Measurements from ENCODE around the gene LCE1E.
A peak's percentile ranks its signal among the peaks of the same experiment; 100 is the strongest.

LCE1E gene, protein sequence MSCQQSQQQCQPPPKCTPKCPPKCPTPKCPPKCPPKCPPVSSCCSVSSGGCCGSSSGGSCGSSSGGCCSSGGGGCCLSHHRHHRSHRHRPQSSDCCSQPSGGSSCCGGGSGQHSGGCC

GRCh38 chr1:152786077-152786476 is at the start of gene LCE1E:
TSS of gene LCE1E (plus strand) at chr1:152786257. CDS start at chr1:152787300, 1,043 bp downstream.
- no peak for DNase-seq

GRCh38 chr1:152737997-152738396 is 48.1 kb upstream of the LCE1E start:
- DNase-seq: no peak

DNA sequence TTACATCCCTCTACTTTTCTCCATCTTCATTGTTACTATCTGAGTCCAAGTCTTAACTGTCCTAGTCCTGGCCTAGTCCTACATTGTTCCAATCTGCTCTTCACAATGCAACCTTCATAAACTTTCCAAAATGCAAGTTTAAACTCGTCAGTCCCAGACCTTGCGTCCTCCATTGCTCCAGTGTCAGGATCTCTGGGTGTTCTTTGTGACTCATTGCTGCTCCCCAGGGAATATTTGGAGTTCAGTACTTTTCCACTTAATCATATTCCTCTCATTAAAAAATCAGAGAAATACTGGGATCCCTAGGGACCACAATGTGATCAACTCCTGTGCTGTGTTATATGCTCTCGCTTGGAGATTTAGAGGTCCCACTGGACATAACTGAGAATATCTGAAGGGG is 46.2 kb upstream of the LCE1E start:
- DNase-seq: no peak

GRCh38 chr1:152741656-152742055 is 44.4 kb upstream of the LCE1E start:
- no peak for DNase-seq

GRCh38 chr1:152743371-152744145 is 42.5 kb upstream of the LCE1E start:
- DNase-seq: no peak

GRCh38 chr1:152745289-152745704 is 40.8 kb upstream of the LCE1E start:
- peak; percentile 5 for DNase-seq

- DNase-seq: no peak
Observed at GRCh38 chr1:152745765-152746444, 40.2 kb upstream of the LCE1E start.

DNA sequence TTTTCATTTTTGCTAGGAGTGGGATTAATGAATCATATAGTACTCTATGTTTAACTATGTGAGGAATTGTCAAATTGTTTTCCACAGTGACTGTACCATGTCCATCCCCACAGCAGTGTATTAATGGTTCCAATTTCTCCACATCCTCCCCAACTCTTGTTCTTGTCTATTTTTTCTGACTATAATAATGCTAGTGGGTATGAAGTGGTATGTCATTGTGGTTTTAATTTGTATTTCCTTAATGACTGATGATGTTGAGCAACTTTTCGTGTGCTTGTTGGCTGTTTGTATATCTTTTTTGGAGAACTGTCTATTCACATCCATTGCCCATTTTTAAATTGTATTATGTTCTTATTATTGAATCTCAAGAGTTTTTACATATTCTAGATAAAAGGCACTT is 38.2 kb upstream of the LCE1E start:
- DNase-seq: no peak

DNA sequence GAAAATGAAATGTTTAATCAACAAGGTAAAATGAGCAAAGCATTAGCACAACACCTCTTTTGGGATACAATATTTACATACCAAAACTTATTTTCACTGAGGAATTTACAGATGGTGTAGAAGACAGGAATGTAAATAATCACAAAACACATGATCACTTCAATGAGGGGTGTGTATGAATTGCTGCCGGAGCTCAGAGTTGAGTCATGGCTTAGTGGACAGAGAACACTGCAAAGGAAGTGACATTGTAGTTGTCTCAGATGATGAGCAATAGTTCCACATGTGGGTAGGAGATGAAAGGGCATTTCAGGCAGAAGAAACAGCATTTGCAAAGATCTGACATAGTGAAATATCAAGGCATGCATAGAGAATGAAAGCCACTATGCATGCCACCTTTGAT is 33.8 kb upstream of the LCE1E start:
- no peak for DNase-seq

GRCh38 chr1:152753586-152753985 is 32.5 kb upstream of the LCE1E start:
- no peak for DNase-seq

GRCh38 chr1:152756872-152757271 is 29.2 kb upstream of the LCE1E start:
- DNase-seq: no peak

DNA sequence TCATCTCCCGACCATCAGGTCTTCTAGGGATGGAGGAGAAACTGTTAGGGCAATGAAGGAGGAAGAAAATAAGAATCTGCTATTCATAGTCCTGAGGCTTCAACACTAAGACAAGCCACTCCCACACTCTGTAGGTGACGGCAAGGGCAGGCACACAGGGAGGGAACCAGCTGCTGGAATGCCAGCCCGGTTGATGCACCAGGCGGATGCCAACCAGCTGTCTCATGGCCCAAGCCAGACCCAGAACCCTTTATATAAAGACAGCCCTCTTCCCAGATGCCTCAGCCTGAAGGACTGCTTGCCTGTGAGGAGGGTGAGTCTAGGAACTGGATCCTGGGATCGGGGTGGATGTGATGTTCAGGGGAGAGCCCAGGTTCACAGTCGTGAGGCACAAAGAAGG is 28.3 kb upstream of the LCE1E start, which contains the start of gene KPRP:
TSS of gene KPRP (plus strand) at position 279 of the 400 bp plus-strand sequence. CDS start 1,564 bp downstream, outside the sequence.
- DNase-seq: no peak

DNA sequence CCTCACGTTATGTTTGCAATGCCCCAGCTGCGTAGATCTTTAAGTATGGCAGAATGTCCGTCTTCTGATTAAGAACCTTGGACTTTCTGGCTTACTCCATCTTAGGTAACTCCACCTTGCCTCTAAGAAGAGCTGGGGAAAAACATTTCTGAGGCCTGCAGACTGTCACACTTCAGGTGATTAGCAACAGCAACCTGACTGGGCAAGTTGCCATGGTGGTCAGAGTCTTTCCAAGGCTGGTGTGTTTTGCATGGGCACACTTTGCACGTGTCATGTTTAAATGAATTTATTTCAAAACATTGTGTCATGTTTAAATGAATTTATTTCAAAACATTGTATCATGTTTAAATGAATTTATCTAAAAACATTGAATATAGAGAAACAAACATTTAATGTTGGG is 27.4 kb upstream of the LCE1E start:
- no peak for DNase-seq

DNA sequence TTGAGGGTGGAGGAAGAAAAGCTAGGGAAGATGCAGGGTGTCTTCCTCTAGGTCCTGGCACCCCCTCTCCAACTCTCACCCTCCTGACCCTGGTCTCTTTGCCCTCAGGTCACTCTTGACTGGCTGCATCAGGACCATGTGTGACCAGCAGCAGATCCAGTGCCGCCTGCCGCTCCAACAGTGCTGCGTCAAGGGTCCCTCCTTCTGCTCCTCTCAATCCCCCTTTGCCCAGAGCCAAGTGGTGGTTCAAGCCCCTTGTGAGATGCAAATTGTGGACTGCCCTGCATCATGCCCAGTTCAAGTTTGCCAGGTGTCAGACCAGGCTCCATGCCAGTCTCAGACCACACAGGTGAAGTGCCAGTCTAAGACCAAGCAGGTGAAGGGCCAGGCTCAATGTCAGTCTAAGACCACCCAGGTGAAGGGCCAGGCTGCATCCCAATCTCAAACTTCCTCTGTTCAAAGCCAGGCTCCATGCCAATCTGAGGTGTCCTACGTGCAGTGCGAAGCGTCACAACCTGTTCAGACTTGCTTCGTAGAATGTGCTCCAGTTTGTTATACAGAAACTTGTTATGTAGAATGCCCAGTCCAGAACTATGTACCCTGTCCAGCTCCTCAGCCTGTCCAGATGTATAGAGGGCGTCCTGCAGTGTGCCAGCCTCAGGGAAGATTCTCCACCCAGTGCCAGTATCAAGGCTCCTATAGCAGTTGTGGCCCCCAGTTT is 26.4 kb upstream of the LCE1E start:
- DNase-seq: no peak

- DNase-seq: no peak
Observed at GRCh38 chr1:152760551-152761190, 25.4 kb upstream of the LCE1E start.

- DNase-seq: no peak
Observed at GRCh38 chr1:152761609-152762213, 24.3 kb upstream of the LCE1E start.

DNA sequence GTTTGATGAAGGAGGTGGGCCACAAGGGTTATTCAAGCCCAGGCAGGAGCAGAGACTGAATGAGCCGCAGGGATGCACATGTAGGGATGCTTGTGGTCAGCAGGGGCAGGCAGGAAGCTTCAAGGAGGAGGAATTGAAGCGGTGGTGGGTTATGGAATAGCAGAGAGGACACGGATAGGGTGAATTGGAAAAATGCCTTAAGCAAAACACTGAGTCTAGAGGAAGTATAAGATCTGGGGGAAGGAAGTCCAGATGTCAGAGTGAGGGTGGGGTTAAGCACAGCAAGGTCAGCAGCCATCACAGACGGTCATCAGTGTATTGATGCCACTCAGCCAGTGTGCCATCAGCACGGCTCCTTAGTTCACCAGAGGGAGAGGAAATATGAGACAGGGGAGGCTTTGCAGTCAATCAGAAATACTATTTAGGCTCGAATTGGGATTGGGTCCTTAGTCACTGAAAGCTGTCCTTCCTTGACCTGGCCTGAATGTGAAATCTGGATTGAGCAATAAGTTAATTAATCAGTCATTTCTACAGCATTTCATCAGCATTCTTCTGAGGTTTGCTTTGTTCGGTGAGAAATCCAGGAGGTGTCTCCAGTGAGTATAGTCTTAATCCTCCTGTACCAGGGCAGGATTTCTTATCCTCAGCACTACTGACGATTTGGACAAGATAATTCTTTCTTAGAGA is 17.1 kb upstream of the LCE1E start:
- no peak for DNase-seq

DNA sequence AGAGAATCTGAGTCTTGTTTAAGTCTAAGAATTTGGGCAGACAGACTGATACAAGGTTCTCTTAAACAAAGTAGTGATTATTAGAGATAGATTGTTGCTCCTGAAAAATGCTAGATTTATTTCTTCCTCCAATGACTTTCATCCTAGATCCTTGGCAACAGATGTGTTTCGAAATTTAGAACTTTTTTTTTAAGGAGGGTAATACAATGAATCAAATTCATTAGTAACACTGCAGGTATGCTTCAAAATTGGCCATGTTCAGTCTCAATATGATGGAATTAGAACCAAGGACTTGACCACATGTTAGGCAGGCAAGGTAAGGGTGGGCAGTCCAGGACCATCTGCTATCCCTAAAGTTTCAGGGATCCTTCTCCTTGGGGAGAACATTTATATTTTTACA is 15.6 kb upstream of the LCE1E start:
- no peak for DNase-seq

GRCh38 chr1:152774875-152775274 is 11.2 kb upstream of the LCE1E start, which contains the start of gene LCE1F:
TSS of gene LCE1F (plus strand) at chr1:152775140. CDS start at chr1:152776372, 1,232 bp downstream.
- no peak for DNase-seq

- no peak for DNase-seq
Observed at GRCh38 chr1:152776361-152776760, 9.7 kb upstream of the LCE1E start.

- peak; percentile 18 for DNase-seq
Observed at GRCh38 chr1:152777510-152778137, 8.4 kb upstream of the LCE1E start.
